ENCODE data around the gene HS6ST2. TPM values are rescaled to one million over a fixed set of nuclear protein-coding genes. Genes with fewer than 3 reads are reported as not detected.

Gene HS6ST2
- total RNA-seq, 1 donor: not detected

DNA sequence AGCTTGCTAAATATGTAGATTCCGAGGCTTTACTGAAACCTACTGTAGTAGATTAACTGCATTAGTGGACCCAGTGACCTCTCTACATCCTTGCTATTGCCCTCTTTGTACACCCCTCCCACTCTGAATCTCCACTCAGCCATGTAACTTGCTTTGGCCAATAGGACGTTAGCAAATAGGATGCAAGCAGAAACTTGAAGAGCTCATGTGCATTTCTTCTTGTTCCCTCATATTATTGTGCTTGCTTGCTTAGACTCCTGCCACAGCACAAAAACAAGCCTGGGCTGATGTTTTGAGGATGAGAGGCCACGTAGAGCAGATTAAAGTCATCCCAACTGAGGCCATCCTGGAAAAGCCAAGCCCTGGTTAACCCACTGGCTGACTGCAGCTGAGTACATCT, 147.9 kb downstream of the HS6ST2 start:
- H3K4me3 ChIP-seq (ENCODE audit: low read depth, low read length): no peak overlapping the region
- TF ChIP-seq, protein P1, sequence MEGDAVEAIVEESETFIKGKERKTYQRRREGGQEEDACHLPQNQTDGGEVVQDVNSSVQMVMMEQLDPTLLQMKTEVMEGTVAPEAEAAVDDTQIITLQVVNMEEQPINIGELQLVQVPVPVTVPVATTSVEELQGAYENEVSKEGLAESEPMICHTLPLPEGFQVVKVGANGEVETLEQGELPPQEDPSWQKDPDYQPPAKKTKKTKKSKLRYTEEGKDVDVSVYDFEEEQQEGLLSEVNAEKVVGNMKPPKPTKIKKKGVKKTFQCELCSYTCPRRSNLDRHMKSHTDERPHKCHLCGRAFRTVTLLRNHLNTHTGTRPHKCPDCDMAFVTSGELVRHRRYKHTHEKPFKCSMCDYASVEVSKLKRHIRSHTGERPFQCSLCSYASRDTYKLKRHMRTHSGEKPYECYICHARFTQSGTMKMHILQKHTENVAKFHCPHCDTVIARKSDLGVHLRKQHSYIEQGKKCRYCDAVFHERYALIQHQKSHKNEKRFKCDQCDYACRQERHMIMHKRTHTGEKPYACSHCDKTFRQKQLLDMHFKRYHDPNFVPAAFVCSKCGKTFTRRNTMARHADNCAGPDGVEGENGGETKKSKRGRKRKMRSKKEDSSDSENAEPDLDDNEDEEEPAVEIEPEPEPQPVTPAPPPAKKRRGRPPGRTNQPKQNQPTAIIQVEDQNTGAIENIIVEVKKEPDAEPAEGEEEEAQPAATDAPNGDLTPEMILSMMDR (IDR thresholded peaks at IDR 0.05; ENCODE audit: insufficient read depth, low read depth, low read length): no peak
- DNase-seq (ENCODE audit: low read depth): no peak

DNA sequence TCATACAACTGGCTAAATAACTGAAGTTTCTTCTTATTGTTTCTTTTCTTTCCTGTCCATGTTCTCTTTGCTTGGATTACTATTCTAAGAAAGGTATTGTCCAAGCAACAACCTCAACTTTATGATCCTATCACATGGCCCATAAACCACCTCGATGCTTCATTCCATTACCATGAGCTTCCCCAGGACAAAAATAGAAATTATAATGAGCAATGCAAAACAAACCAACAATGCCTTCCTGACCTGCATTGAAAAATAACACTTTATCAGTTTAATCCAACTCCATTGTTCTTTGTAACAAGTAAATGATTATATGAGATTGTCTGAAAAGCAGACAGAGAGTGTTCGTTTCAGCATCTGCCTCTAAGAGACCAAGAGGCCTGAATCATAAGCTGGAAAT, 148.8 kb downstream of the HS6ST2 start:
- no peak overlapping the region for H3K4me3 ChIP-seq (ENCODE audit: low read depth, low read length)
- TF ChIP-seq, protein P1 (IDR thresholded peaks at IDR 0.05; ENCODE audit: insufficient read depth, low read depth, low read length): no peak
- no peak for DNase-seq (ENCODE audit: low read depth)

DNA sequence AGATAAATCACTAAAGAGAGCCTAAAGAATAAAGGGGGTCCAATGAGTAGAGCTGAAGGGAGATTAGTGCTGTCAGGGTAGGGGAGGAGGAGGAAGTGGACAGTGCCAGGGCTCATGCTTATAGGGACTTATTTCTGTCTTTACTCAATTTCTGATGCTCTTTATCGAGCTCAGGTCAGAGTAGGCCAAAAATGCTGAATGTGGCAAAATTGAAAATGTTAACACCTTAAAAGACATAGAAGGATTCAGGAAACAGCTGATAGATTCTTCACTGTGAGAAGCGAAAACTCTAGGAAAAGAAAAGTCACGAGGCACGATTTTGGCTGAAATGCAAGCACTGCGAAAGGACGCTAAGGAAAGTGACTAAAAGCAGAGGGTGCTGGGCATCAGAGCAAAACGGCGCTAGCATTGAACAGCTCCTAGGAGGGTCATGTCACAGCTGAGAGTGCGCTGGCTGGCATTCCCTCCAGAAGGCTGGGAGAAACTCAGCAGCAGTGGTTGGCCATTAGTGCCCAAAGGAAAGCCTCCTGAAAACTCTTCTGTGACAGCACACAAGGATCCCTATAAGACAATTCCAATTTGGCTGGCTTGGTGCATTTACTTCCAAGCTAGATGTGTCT, 150.9 kb downstream of the HS6ST2 start:
- no peak overlapping the region for H3K4me3 ChIP-seq (ENCODE audit: low read depth, low read length)
- no peak for DNase-seq (ENCODE audit: low read depth)
- TF ChIP-seq, protein P1 (IDR thresholded peaks at IDR 0.05; ENCODE audit: insufficient read depth, low read depth, low read length): no peak

DNA sequence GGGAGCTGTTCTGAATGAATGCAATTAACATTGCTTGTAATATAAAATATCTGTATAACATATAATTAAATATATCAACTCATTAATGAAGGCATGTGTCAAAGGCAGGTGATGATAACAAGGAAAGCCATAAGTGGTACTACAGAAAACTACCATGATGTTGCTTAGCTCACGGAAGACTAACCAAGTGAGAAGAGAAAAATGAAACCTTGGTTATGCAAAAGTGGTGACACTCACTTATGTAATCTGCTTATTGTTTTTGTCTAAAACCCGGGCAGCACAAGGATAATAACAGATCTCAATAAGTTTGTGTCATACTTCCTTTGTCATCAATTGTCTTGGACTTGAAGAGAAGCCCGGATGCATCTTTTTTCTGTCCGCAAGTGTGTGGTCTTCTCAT, 156.4 kb downstream of the HS6ST2 start:
- H3K4me3 ChIP-seq (ENCODE audit: low read depth, low read length): no peak overlapping the region
- TF ChIP-seq, protein P1 (IDR thresholded peaks at IDR 0.05; ENCODE audit: insufficient read depth, low read depth, low read length): no peak
- no peak for DNase-seq (ENCODE audit: low read depth)

DNA sequence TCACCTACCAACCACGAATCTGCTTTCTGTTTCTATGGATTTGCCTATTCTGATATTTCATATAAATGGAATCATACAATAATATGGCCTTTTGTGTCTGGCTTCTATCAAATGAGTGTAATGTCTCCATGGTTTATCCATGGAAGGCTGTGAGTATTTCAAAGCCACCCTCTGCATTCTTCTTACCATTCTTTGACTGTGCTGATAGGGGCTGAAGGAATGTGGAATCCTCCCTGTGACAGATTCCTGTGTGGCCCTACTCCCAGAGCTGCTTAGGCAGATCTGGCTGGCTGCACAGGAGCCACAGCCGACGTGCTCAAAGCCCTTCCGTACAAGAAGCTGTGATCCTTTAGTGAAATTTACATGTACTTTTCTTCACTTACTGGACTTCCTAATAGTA, 163.2 kb downstream of the HS6ST2 start:
- no peak for DNase-seq (ENCODE audit: low read depth)
- H3K4me3 ChIP-seq (ENCODE audit: low read depth, low read length): no peak overlapping the region
- TF ChIP-seq, protein P1 (IDR thresholded peaks at IDR 0.05; ENCODE audit: insufficient read depth, low read depth, low read length): no peak

DNA sequence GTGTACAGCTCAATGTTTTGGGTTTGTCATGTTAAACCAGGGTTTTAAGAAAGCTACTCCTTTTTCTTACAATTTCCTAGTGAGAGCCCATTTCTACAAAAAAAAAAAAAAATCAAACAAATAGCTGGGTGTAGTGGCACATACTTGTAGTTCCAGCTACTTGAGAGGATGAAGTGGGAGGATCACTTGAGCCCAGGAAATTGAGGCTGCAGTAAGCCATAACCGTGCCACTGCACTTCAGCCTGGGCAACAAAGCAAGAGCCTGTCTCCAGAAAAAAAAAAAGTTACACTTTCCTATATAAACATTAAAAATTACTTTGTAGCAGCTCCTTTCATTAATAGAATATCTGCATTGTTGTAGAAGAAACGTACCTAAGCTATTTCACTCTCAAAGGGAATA, 166.7 kb downstream of the HS6ST2 start:
- H3K4me3 ChIP-seq (ENCODE audit: low read depth, low read length): no peak overlapping the region
- TF ChIP-seq, protein P1 (IDR thresholded peaks at IDR 0.05; ENCODE audit: insufficient read depth, low read depth, low read length): no peak
- no peak for DNase-seq (ENCODE audit: low read depth)

DNA sequence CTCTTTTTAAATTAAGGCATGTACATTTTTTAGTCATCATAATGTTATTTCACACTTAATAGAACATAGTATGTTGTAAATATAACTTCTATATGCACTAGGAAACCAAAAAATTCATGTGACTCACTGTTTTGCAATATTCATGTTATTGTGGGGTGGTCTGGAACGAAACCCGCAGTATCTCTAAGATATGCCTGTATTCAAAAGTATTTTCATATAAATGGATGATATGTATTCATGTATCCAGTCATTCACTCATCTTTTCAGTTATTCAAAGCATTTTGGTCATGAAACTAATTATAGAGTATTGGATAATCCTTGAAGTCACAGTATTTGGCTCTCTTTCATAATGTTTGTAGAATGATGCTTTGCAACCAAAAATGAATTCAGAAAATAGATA, 168.1 kb downstream of the HS6ST2 start:
- DNase-seq (ENCODE audit: low read depth): no peak
- TF ChIP-seq, protein P1 (IDR thresholded peaks at IDR 0.05; ENCODE audit: insufficient read depth, low read depth, low read length): no peak
- no peak overlapping the region for H3K4me3 ChIP-seq (ENCODE audit: low read depth, low read length)
